Neural cell (in vitro differentiated cells): ENCODE data around the gene RABGAP1L.

Experiments used
- POLR2AphosphoS5 ChIP-seq: IDR thresholded peaks from 2 replicates; pipeline ENCODE4 v1.6.1; 2012
- TF ChIP-seq, protein P1 (sequence below): fragments of 450-650 bp; IDR thresholded peaks from 2 replicates; pipeline ENCODE4 v1.5.1; 2014; ENCODE audit warnings: antibody characterized with exemption, mild to moderate bottlenecking, moderate library complexity; ENCODE audit not compliant: poor library complexity, severe bottlenecking

DNA sequence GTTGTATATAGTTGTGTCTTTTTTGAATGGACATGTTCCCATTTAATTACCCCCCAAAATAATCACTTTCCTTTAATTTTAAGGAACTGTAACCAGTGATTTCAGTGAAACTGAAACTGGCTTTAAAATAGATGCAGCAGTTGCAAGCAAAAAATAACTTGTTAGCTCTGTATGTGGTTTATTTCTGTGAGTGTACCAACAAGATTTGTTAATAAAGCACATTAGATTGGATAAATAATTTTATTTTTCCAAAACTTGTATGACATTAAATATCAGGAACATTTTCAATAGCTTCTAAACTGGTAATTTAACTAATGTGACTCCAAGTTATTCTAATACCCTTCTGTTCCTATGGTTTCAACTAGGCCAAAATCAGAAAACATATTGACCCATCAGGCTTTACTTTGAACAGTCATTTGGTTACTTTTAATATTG, 656.2 kb downstream of the RABGAP1L start:
- no peak for TF ChIP-seq POLR2AphosphoS5
- TF ChIP-seq, protein P1, sequence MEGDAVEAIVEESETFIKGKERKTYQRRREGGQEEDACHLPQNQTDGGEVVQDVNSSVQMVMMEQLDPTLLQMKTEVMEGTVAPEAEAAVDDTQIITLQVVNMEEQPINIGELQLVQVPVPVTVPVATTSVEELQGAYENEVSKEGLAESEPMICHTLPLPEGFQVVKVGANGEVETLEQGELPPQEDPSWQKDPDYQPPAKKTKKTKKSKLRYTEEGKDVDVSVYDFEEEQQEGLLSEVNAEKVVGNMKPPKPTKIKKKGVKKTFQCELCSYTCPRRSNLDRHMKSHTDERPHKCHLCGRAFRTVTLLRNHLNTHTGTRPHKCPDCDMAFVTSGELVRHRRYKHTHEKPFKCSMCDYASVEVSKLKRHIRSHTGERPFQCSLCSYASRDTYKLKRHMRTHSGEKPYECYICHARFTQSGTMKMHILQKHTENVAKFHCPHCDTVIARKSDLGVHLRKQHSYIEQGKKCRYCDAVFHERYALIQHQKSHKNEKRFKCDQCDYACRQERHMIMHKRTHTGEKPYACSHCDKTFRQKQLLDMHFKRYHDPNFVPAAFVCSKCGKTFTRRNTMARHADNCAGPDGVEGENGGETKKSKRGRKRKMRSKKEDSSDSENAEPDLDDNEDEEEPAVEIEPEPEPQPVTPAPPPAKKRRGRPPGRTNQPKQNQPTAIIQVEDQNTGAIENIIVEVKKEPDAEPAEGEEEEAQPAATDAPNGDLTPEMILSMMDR = no peak
